Measurements from ENCODE around the gene RAD18. TPM values are rescaled to one million over a fixed set of nuclear protein-coding genes. Genes with fewer than 3 reads are reported as not detected.
A peak's percentile ranks its signal among the peaks of the same experiment; 100 is the strongest.

The RAD18 gene
- total RNA-seq, 1 donor from 2014 or later, result 22.1 TPM

- H3K9me3 ChIP-seq (ENCODE audit: low read depth), result no peaks in the 10 kb centered on the region
- no peak overlapping the region for H3K9ac ChIP-seq
- H3K79me2 ChIP-seq (ENCODE audit: low read depth), result no peaks in the 10 kb centered on the region
- H3K27ac ChIP-seq, result no peak overlapping the region
- Mint-ChIP-seq H3K36me3 (peaks cover 57% of the 10 kb centered on the region), H3K27ac (no peak overlapping the region), H3K4me1 (peaks cover 11% of the 10 kb centered on the region), H3K4me3 (no peak overlapping the region), H3K9me3 (no peaks in the 10 kb centered on the region), H3K27me3 (ENCODE audit: insufficient read depth, low read depth) (peaks cover 11% of the 10 kb centered on the region)
- H3K4me3 ChIP-seq, result no peak overlapping the region
- H3F3A ChIP-seq (ENCODE audit: low read depth), result peaks cover 9% of the 10 kb centered on the region
- H3K4me1 ChIP-seq, result peaks cover 8% of the 10 kb centered on the region
- no peak for DNase-seq (ENCODE audit: low spot score)
- no peaks in the 10 kb centered on the region for H3K36me3 ChIP-seq
- TF ChIP-seq EZH2 (IDR thresholded peaks at IDR 0.05) (no peak), EZH2phosphoT487 (IDR thresholded peaks at IDR 0.05) (no peak), CTCF (IDR thresholded peaks at IDR 0.05) (no peak)
- H4K20me1 ChIP-seq (ENCODE audit: low read depth), result no peaks in the 10 kb centered on the region
- no peaks in the 10 kb centered on the region for H3K27me3 ChIP-seq
- H2AFZ ChIP-seq (replicated peaks), result no peak overlapping the region
- no peak overlapping the region for H3K4me2 ChIP-seq
These were observed 45.4 kb upstream of the RAD18 start for GRCh38 chr3:9008550-9009255.

GRCh38 chr3:9007928-9008327 lies 44.7 kb upstream of the RAD18 start:
- Mint-ChIP-seq H3K27ac (peak overlapping the region; percentile 37), H3K4me3 (no peak overlapping the region), H3K9me3 (no peaks in the 10 kb centered on the region), H3K36me3 (peaks cover 53% of the 10 kb centered on the region), H3K27me3 (ENCODE audit: insufficient read depth, low read depth) (peaks cover 11% of the 10 kb centered on the region), H3K4me1 (peaks cover 11% of the 10 kb centered on the region)
- DNase-seq (ENCODE audit: low spot score), result no peak
- peaks cover 8% of the 10 kb centered on the region for H3K4me1 ChIP-seq
- no peak overlapping the region for H3K4me3 ChIP-seq
- H3K9ac ChIP-seq, result no peak overlapping the region
- H3K9me3 ChIP-seq (ENCODE audit: low read depth), result no peaks in the 10 kb centered on the region
- peaks cover 9% of the 10 kb centered on the region for H3F3A ChIP-seq (ENCODE audit: low read depth)
- no peaks in the 10 kb centered on the region for H3K27me3 ChIP-seq
- no peak overlapping the region for H3K27ac ChIP-seq
- peak overlapping the region; percentile 42 for H3K4me2 ChIP-seq
- no peaks in the 10 kb centered on the region for H3K79me2 ChIP-seq (ENCODE audit: low read depth)
- no peaks in the 10 kb centered on the region for H4K20me1 ChIP-seq (ENCODE audit: low read depth)
- H3K36me3 ChIP-seq, result no peaks in the 10 kb centered on the region
- TF ChIP-seq EZH2 (IDR thresholded peaks at IDR 0.05), result no peak
- no peak overlapping the region for H2AFZ ChIP-seq (replicated peaks)

GRCh38 chr3:9007213-9007612 lies 43.9 kb upstream of the RAD18 start:
- no peak overlapping the region for H3K27ac Mint-ChIP-seq
- no peaks in the 10 kb centered on the region for H3K9me3 ChIP-seq (ENCODE audit: low read depth)
- H2AFZ ChIP-seq (replicated peaks), result no peak overlapping the region
- no peak for DNase-seq (ENCODE audit: low spot score)
- H3K27me3 Mint-ChIP-seq (ENCODE audit: insufficient read depth, low read depth), result peaks cover 11% of the 10 kb centered on the region
- H3K4me1 Mint-ChIP-seq, result peaks cover 11% of the 10 kb centered on the region
- no peak overlapping the region for H3K4me2 ChIP-seq
- peaks cover 47% of the 10 kb centered on the region for H3K36me3 Mint-ChIP-seq
- H3K9me3 Mint-ChIP-seq, result no peaks in the 10 kb centered on the region
- H4K20me1 ChIP-seq (ENCODE audit: low read depth), result no peaks in the 10 kb centered on the region
- H3K27me3 ChIP-seq, result no peaks in the 10 kb centered on the region
- H3K79me2 ChIP-seq (ENCODE audit: low read depth), result no peaks in the 10 kb centered on the region
- no peak overlapping the region for H3K4me3 ChIP-seq
- peaks cover 8% of the 10 kb centered on the region for H3K4me1 ChIP-seq
- TF ChIP-seq EZH2 (IDR thresholded peaks at IDR 0.05), result no peak
- TF ChIP-seq EZH2phosphoT487 (IDR thresholded peaks at IDR 0.05), result no peak
- no peak for TF ChIP-seq CTCF (IDR thresholded peaks at IDR 0.05)
- peaks cover 9% of the 10 kb centered on the region for H3F3A ChIP-seq (ENCODE audit: low read depth)
- no peak overlapping the region for H3K27ac ChIP-seq
- no peak overlapping the region for H3K4me3 Mint-ChIP-seq
- H3K36me3 ChIP-seq, result no peaks in the 10 kb centered on the region
- no peak overlapping the region for H3K9ac ChIP-seq

GRCh38 chr3:9000041-9000440 lies 36.8 kb upstream of the RAD18 start:
- Histone ChIP-seq H3K4me3 (no peak overlapping the region), H3K79me2 (ENCODE audit: low read depth) (no peaks in the 10 kb centered on the region), H4K20me1 (ENCODE audit: low read depth) (no peaks in the 10 kb centered on the region), H3K27ac (no peak overlapping the region), H3K4me2 (no peak overlapping the region), H3F3A (ENCODE audit: low read depth) (no peaks in the 10 kb centered on the region), H3K4me1 (peaks cover 3% of the 10 kb centered on the region), H3K36me3 (no peaks in the 10 kb centered on the region), H3K9me3 (ENCODE audit: low read depth) (no peaks in the 10 kb centered on the region), H3K27me3 (no peaks in the 10 kb centered on the region), H3K9ac (no peak overlapping the region), H2AFZ (replicated peaks) (no peak overlapping the region)
- H3K27me3 Mint-ChIP-seq (ENCODE audit: insufficient read depth, low read depth), result no peaks in the 10 kb centered on the region
- H3K9me3 Mint-ChIP-seq, result no peaks in the 10 kb centered on the region
- no peak overlapping the region for H3K27ac Mint-ChIP-seq
- TF ChIP-seq CTCF (IDR thresholded peaks at IDR 0.05) (no peak), EZH2 (IDR thresholded peaks at IDR 0.05) (no peak), EZH2phosphoT487 (IDR thresholded peaks at IDR 0.05) (no peak)
- DNase-seq (ENCODE audit: low spot score), result no peak
- H3K36me3 Mint-ChIP-seq, result peaks cover 19% of the 10 kb centered on the region
- H3K4me1 Mint-ChIP-seq, result peaks cover 3% of the 10 kb centered on the region
- no peak overlapping the region for H3K4me3 Mint-ChIP-seq

Data from neural progenitor cell (in vitro differentiated cells).